ENCODE data around the gene UNG.

The UNG gene

GRCh38 chr12:109147954-109148353 is 50.6 kb downstream of the UNG start:
- no peak for DNase-seq
- no peak overlapping the region for H3K27ac Mint-ChIP-seq
- no peaks in the 10 kb centered on the region for H3K36me3 Mint-ChIP-seq (ENCODE audit: low read depth)
- H3K27me3 Mint-ChIP-seq = no peaks in the 10 kb centered on the region
- peaks cover under 1% of the 10 kb centered on the region for H3K4me1 Mint-ChIP-seq (ENCODE audit: low read depth)
- no peaks in the 10 kb centered on the region for H3K9me3 Mint-ChIP-seq
- H3K4me3 Mint-ChIP-seq = no peak overlapping the region

- Mint-ChIP-seq H3K4me3 (no peak overlapping the region), H3K27ac (no peak overlapping the region), H3K9me3 (no peaks in the 10 kb centered on the region), H3K36me3 (ENCODE audit: low read depth) (no peaks in the 10 kb centered on the region), H3K27me3 (no peaks in the 10 kb centered on the region), H3K4me1 (ENCODE audit: low read depth) (peaks cover 11% of the 10 kb centered on the region)
- no peak for DNase-seq
Measured at GRCh38 chr12:109150124-109150640, 52.8 kb downstream of the UNG start.

GRCh38 chr12:109151457-109151856 is 54.1 kb downstream of the UNG start:
- Mint-ChIP-seq H3K4me1 (ENCODE audit: low read depth) (peaks cover 19% of the 10 kb centered on the region), H3K36me3 (ENCODE audit: low read depth) (no peaks in the 10 kb centered on the region), H3K27me3 (no peaks in the 10 kb centered on the region)

GRCh38 chr12:109153821-109154441 is 56.5 kb downstream of the UNG start:
- peak overlapping the region; percentile 63 for H3K27ac Mint-ChIP-seq
- peak overlapping the region; percentile 86 for H3K4me3 Mint-ChIP-seq
- H3K9me3 Mint-ChIP-seq = no peaks in the 10 kb centered on the region
- H3K27me3 Mint-ChIP-seq = no peaks in the 10 kb centered on the region
- H3K4me1 Mint-ChIP-seq (ENCODE audit: low read depth) = peaks cover 19% of the 10 kb centered on the region
- no peaks in the 10 kb centered on the region for H3K36me3 Mint-ChIP-seq (ENCODE audit: low read depth)
- DNase-seq = peak; percentile 40

More at GRCh38 chr12:109151457-109151856, 54.1 kb downstream of the UNG start:
- Mint-ChIP-seq H3K9me3 (no peaks in the 10 kb centered on the region), H3K4me3 (no peak overlapping the region), H3K27ac (no peak overlapping the region)
- DNase-seq = no peak

- Mint-ChIP-seq H3K27me3 (no peaks in the 10 kb centered on the region), H3K4me1 (ENCODE audit: low read depth) (peaks cover 19% of the 10 kb centered on the region), H3K27ac (peak overlapping the region; percentile 89), H3K4me3 (peak overlapping the region; percentile 86), H3K9me3 (no peaks in the 10 kb centered on the region), H3K36me3 (ENCODE audit: low read depth) (no peaks in the 10 kb centered on the region)
- peak; percentile 91 for DNase-seq
Measured at GRCh38 chr12:109154451-109155438, 57.3 kb downstream of the UNG start.

- no peak for DNase-seq
- Mint-ChIP-seq H3K36me3 (ENCODE audit: low read depth) (no peaks in the 10 kb centered on the region), H3K4me3 (peak overlapping the region; percentile 86), H3K4me1 (ENCODE audit: low read depth) (peaks cover 19% of the 10 kb centered on the region), H3K27me3 (no peaks in the 10 kb centered on the region), H3K9me3 (no peaks in the 10 kb centered on the region), H3K27ac (no peak overlapping the region)
Measured at GRCh38 chr12:109156036-109156435, 58.6 kb downstream of the UNG start.

- H3K4me1 Mint-ChIP-seq (ENCODE audit: low read depth) = peaks cover 19% of the 10 kb centered on the region
- no peaks in the 10 kb centered on the region for H3K9me3 Mint-ChIP-seq
- H3K27ac Mint-ChIP-seq = no peak overlapping the region
- no peak overlapping the region for H3K4me3 Mint-ChIP-seq
- no peaks in the 10 kb centered on the region for H3K36me3 Mint-ChIP-seq (ENCODE audit: low read depth)
- no peak for DNase-seq
- no peaks in the 10 kb centered on the region for H3K27me3 Mint-ChIP-seq
Measured at GRCh38 chr12:109156586-109156985, 59.2 kb downstream of the UNG start.

- H3K4me1 Mint-ChIP-seq (ENCODE audit: low read depth) = peaks cover 19% of the 10 kb centered on the region
- H3K36me3 Mint-ChIP-seq (ENCODE audit: low read depth) = no peaks in the 10 kb centered on the region
- no peak for DNase-seq
- H3K4me3 Mint-ChIP-seq = no peak overlapping the region
- no peak overlapping the region for H3K27ac Mint-ChIP-seq
- H3K9me3 Mint-ChIP-seq = no peaks in the 10 kb centered on the region
- H3K27me3 Mint-ChIP-seq = no peaks in the 10 kb centered on the region
Measured at GRCh38 chr12:109157986-109158385, 60.6 kb downstream of the UNG start.

- Mint-ChIP-seq H3K9me3 (no peaks in the 10 kb centered on the region), H3K27ac (no peak overlapping the region), H3K4me3 (no peak overlapping the region), H3K27me3 (no peaks in the 10 kb centered on the region), H3K36me3 (ENCODE audit: low read depth) (no peaks in the 10 kb centered on the region), H3K4me1 (ENCODE audit: low read depth) (peaks cover 5% of the 10 kb centered on the region)
- DNase-seq = no peak
Measured at GRCh38 chr12:109160433-109160832, 63.0 kb downstream of the UNG start.

Data from activated T-cell treated with anti-CD3 and anti-CD28 coated beads, Interleukin-2, amount 50 U/mL, for 24 hours (primary cell).